Stimulated activated CD4-positive, alpha-beta T cell treated with anti-CD3 and anti-CD28 coated beads, Interleukin-15, amount 100 ng/mL, for 1 hour (primary cell): ENCODE measurements around the gene MYO1G.

Source experiments
- DNase-seq, 2 donors: peaks; one replicate each; pipeline ENCODE4 v3.0.0-alpha.2; 2020; ENCODE audit warnings: low read depth in 1 of 2, low spot score in 1 of 2

Gene MYO1G

GRCh38 chr7:44967571-44968446 lies 11.0 kb downstream of the MYO1G start:
- DNase-seq: no peak

GRCh38 chr7:44966731-44967538 lies 11.9 kb downstream of the MYO1G start:
- DNase-seq: no peak

GRCh38 chr7:44965937-44966730 lies 12.7 kb downstream of the MYO1G start:
- no peak for DNase-seq

- DNase-seq: no peak
Measured at GRCh38 chr7:44965441-44965903, 13.3 kb downstream of the MYO1G start.

- no peak for DNase-seq
Measured at GRCh38 chr7:44964831-44965440, 13.9 kb downstream of the MYO1G start.

- DNase-seq: no peak
Measured at GRCh38 chr7:44964384-44964830, 14.4 kb downstream of the MYO1G start.

- DNase-seq: no peak
Measured at GRCh38 chr7:44963364-44964290, 15.2 kb downstream of the MYO1G start.

- DNase-seq: no peak
Measured at GRCh38 chr7:44962483-44963251, 16.1 kb downstream of the MYO1G start.

GRCh38 chr7:44961844-44962482 lies 16.9 kb downstream of the MYO1G start:
- DNase-seq: no peak

- no peak for DNase-seq
Measured at GRCh38 chr7:44960011-44960580, 18.7 kb downstream of the MYO1G start.

GRCh38 chr7:44959433-44959951 lies 19.3 kb downstream of the MYO1G start:
- no peak for DNase-seq

GRCh38 chr7:44958645-44959344 lies 20.0 kb downstream of the MYO1G start:
- no peak for DNase-seq

- no peak for DNase-seq
Measured at GRCh38 chr7:44956157-44956766, 22.6 kb downstream of the MYO1G start.

GRCh38 chr7:44955733-44956132 lies 23.1 kb downstream of the MYO1G start:
- DNase-seq: no peak

- DNase-seq: no peak
Measured at GRCh38 chr7:44953156-44953555, 25.7 kb downstream of the MYO1G start.

GRCh38 chr7:44949303-44949702 lies 29.5 kb downstream of the MYO1G start:
- DNase-seq: no peak

GRCh38 chr7:44945479-44945878 lies 33.3 kb downstream of the MYO1G start:
- DNase-seq: no peak
